GM12878 (cell line): ENCODE data around the gene SPTA1. TPM values are rescaled to one million over a fixed set of nuclear protein-coding genes. Genes with fewer than 3 reads are reported as not detected.

Experiments used
- ATAC-seq: fragments of 200-7000 bp; cut with Tn5 transposase; 3 replicates; pipeline ENCODE4 v1.9.1; 2020; ENCODE audit warnings: mild to moderate bottlenecking, moderate library complexity
- BruUV-seq: library from RNA; stranded (reverse); fragments of 400-500 nt; replicated peaks from 2 replicates; lab custom pipeline; 2021; lab: Mats Ljungman, UMichigan
- CTCF ChIA-PET: fragments of 300-600 bp; sonication (Branson Sonifier 250); formaldehyde crosslinking; extraction: SDS; loops from one replicate; lab custom pipeline; 2021; ENCODE audit warnings: inconsistent platforms; lab: Yijun Ruan, JAX
- POLR2A ChIA-PET: fragments of 350-600 bp; formaldehyde crosslinking; extraction: SDS; loops from one replicate; lab custom pipeline; 2021; ENCODE audit warnings: inconsistent platforms; lab: Charles Lee
- RAD21 ChIA-PET: fragments of 300-600 bp; sonication (Branson Sonifier 250); formaldehyde crosslinking; loops from one replicate; lab custom pipeline; 2023; ENCODE audit warnings: antibody characterized with exemption; ENCODE audit not compliant: unreplicated experiment; lab: Charles Lee
- SMC1A ChIA-PET: fragments of 300-600 bp; sonication (Branson Sonifier 250); formaldehyde crosslinking; loops from one replicate; lab custom pipeline; 2023; ENCODE audit not compliant: unreplicated experiment, uncharacterized antibody; lab: Charles Lee
- DNase-seq: peaks from one replicate; pipeline ENCODE4 v3.0.0-alpha.2; 2011; ENCODE audit warnings: low read depth, low spot score
- FAIRE-seq: peaks from 3 replicates; lab custom pipeline; 2011; peaks lifted over from hg19 to GRCh38; lab: Jason Lieb, UNC
- H2AFZ ChIP-seq: 2 replicates; pipeline ENCODE4 v1.6.0; 2011; ENCODE audit warnings: low read depth, low read length, control low read depth; ENCODE audit not compliant: control insufficient read depth
- H3K27ac ChIP-seq: 2 replicates; pipeline ENCODE4 v1.5.1; 2011; ENCODE audit warnings: control low read depth; ENCODE audit not compliant: control insufficient read depth, insufficient read depth
- H3K27me3 ChIP-seq, 2 experiments: replicated peaks in 1 of 2; 2 replicates each; pipeline versions ENCODE4 v1.6.0 to v1.6.1; 2011; ENCODE audit warnings: low read length in 1 of 2; ENCODE audit not compliant: control insufficient read depth in 2 of 2, insufficient read depth in 2 of 2
- H3K36me3 ChIP-seq, 2 experiments: 2 replicates each; pipeline ENCODE4 v1.5.1; 2011; ENCODE audit warnings: low read length in 1 of 2; ENCODE audit not compliant: control insufficient read depth in 2 of 2, insufficient read depth in 2 of 2
- H3K4me1 ChIP-seq: 2 replicates; pipeline ENCODE4 v1.6.1; 2011; ENCODE audit warnings: mild to moderate bottlenecking, low read length, moderate library complexity, mixed read lengths; ENCODE audit not compliant: control insufficient read depth, insufficient read depth
- H3K4me2 ChIP-seq: 2 replicates; pipeline ENCODE4 v1.6.0; 2011; ENCODE audit warnings: control low read depth; ENCODE audit not compliant: control insufficient read depth, insufficient read depth
- H3K4me3 ChIP-seq: fragments of 200-600 bp; sonication (generic); 2 replicates; pipeline ENCODE4 v1.5.1; 2016
- H3K79me2 ChIP-seq: 2 replicates; pipeline ENCODE4 v1.6.0; 2011; ENCODE audit warnings: low read length; ENCODE audit not compliant: control insufficient read depth, insufficient read depth
- H3K9ac ChIP-seq: 2 replicates; pipeline ENCODE4 v1.8.0; 2011; ENCODE audit warnings: low read length, control low read depth, mixed read lengths; ENCODE audit not compliant: control insufficient read depth, insufficient read depth
- H3K9me3 ChIP-seq: replicated peaks from 3 replicates; pipeline ENCODE4 v1.5.1; 2011; ENCODE audit warnings: mild to moderate bottlenecking, low read length; ENCODE audit not compliant: control insufficient read depth, insufficient read depth
- H4K20me1 ChIP-seq: 2 replicates; pipeline ENCODE4 v1.6.0; 2011; ENCODE audit not compliant: control insufficient read depth, insufficient read depth
- ESRRA ChIP-seq: IDR thresholded peaks from 2 replicates; pipeline ENCODE4 v1.6.1; 2012; ENCODE audit warnings: mild to moderate bottlenecking, low read length, improper control_type of control experiment
- GATAD2B ChIP-seq: fragments of 450-650 bp; conservative IDR thresholded peaks from 2 replicates; pipeline ENCODE4 v1.6.1; 2017; ENCODE audit warnings: low read depth, mild to moderate bottlenecking, moderate library complexity
- JUNB ChIP-seq: IDR thresholded peaks from 2 replicates; pipeline ENCODE4 v1.6.1; 2016; ENCODE audit warnings: antibody characterized with exemption, mild to moderate bottlenecking
- NR2F1 ChIP-seq: fragments of 450-650 bp; conservative IDR thresholded peaks from 2 replicates; pipeline ENCODE4 v1.6.1; 2017; ENCODE audit warnings: mild to moderate bottlenecking
- PML ChIP-seq: IDR thresholded peaks from 2 replicates; pipeline ENCODE4 v1.6.1; 2012; ENCODE audit warnings: low read length, inconsistent platforms
- RFX5 ChIP-seq: IDR thresholded peaks from 2 replicates; pipeline ENCODE4 v1.6.1; 2011; ENCODE audit warnings: low read depth, low read length, improper control_type of control experiment
- SIN3A ChIP-seq: IDR thresholded peaks from 2 replicates; pipeline ENCODE4 v1.6.1; 2012; ENCODE audit warnings: low read depth, low read length, improper control_type of control experiment
- SUPT20H ChIP-seq: IDR thresholded peaks from 2 replicates; pipeline ENCODE4 v1.6.1; 2011; ENCODE audit warnings: low read depth, mild to moderate bottlenecking, low read length, moderate library complexity, borderline replicate concordance; ENCODE audit not compliant: control insufficient read depth
- WRNIP1 ChIP-seq: IDR thresholded peaks from 2 replicates; pipeline ENCODE4 v1.6.1; 2011; ENCODE audit warnings: low read depth, low read length, improper control_type of control experiment, borderline replicate concordance
- ZNF207 ChIP-seq: fragments of 450-650 bp; IDR thresholded peaks from 2 replicates; pipeline ENCODE4 v1.6.1; 2014; ENCODE audit warnings: antibody characterized with exemption, mild to moderate bottlenecking, borderline replicate concordance
- ZNF217 ChIP-seq: fragments of 450-650 bp; IDR thresholded peaks from 2 replicates; pipeline ENCODE4 v1.6.1; 2017; ENCODE audit warnings: antibody characterized with exemption, mild to moderate bottlenecking
- ZZZ3 ChIP-seq: IDR thresholded peaks from 2 replicates; pipeline ENCODE4 v1.6.1; 2011; ENCODE audit warnings: low read depth; ENCODE audit not compliant: control insufficient read depth, insufficient read length
- WGBS: methylation state at CpG from one replicate; pipeline ENCODE4 v1.1.6; 2016; ENCODE audit warnings: low lambda C conversion rate; ENCODE audit not compliant: insufficient replicate concordance, insufficient coverage; ENCODE audit errors: missing lambda C conversion rate; 5-methylcytosine and 5-hydroxymethylcytosine counted together
- in situ Hi-C: fragments of 300-500 bp; cut with MboI; formaldehyde crosslinking; loops from 9 replicates; pipeline ENCODE4 v1.14.3; 2018; ENCODE audit warnings: mixed read lengths
- intact Hi-C: fragments of 100-400 bp; cut with micrococcal nuclease; formaldehyde crosslinking; loops from one replicate; pipeline ENCODE4 v1.14.2; 2022; ENCODE audit not compliant: unreplicated experiment
- polyA plus RNA-seq, 11 experiments: library from polyadenylated mRNA; depleted of rRNA in 4 of 11; unstranded in 6 of 11; stranded (reverse) in 5 of 11; fragments of >200 nt; fragmentation: Nextera tagmentation in 4 of 11; fragmentation: Illumina TruSeq in 1 of 11; extraction: Ambion mirVana in 4 of 11; extraction: Trizol in 1 of 11; gene quantifications; 1 replicate in 1 of 11; 2 replicates in 10 of 11; pipeline versions ENCODE4 v1.2.1 to v1.2.3, GENCODE V29; 2011 to 2016; ENCODE audit warnings: inconsistent platforms in 2 of 11, missing spikeins in 2 of 11, low read depth in 1 of 11
- total RNA-seq, 4 experiments: library from RNA; depleted of rRNA in 3 of 4; stranded (reverse); fragments of >200 nt in 3 of 4; fragmentation: Illumina TruSeq in 1 of 4; extraction: Trizol in 1 of 4; gene quantifications; 2 replicates each; pipeline versions ENCODE4 v1.2.1 to v1.2.3, GENCODE V29; 2013 to 2021
- TF ChIP-seq, protein P1 (sequence below): fragments of 450-650 bp; IDR thresholded peaks from 2 replicates; pipeline ENCODE4 v1.6.1; 2018; ENCODE audit warnings: mild to moderate bottlenecking, low read depth, moderate library complexity; ENCODE audit not compliant: partially characterized antibody
- TF ChIP-seq, protein P2 (sequence below): fragments of 150-350 bp; IDR thresholded peaks from 2 replicates; pipeline ENCODE4 v1.6.1; 2016; ENCODE audit warnings: low read depth, low read length
- TF ChIP-seq, protein P3 (sequence below): fragments of 450-650 bp; formaldehyde crosslinking; IDR thresholded peaks from 2 replicates; pipeline ENCODE4 v1.5.0; 2022; ENCODE audit warnings: mild to moderate bottlenecking, missing genetic modification characterization

Gene SPTA1
- total and polyA plus RNA-seq, 10 of the 15 experiments (the other 5 are each of a cell fraction or from before 2014, with no cell fraction given) = under 0.01 to 0.21 (median 0.12) TPM; not detected in 5

DNA sequence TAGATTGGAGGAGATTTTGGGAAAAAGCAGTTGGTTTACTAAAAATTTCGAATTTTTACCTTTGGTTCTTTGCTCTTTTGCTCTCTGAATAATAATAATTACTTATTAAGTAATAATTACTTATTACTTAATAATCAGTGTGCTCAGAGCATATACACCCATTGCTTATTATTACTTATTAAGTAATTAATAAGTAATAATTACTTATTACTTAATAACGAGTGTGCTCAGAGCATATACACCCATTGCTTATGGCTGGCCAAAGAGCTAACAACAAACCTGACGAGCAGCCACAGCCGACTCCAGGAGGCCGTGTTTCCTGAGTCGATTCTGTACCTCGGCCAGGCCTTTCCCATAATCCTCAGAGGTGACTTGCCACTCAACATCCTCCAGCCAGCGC, 20.5 kb downstream of the SPTA1 start:
- Histone ChIP-seq H4K20me1 (no peaks in the 10 kb centered on the region), H2AFZ (no peak overlapping the region), H3K27me3 (no peaks in the 10 kb centered on the region), H3K79me2 (no peaks in the 10 kb centered on the region), H3K4me2 (no peak overlapping the region), H3K27ac (no peak overlapping the region), H3K36me3 (no peaks in the 10 kb centered on the region), H3K4me1 (no peaks in the 10 kb centered on the region), H3K4me3 (no peak overlapping the region), H3K9me3 (no peaks in the 10 kb centered on the region), H3K9ac (no peak overlapping the region)
- intact Hi-C loops = no loop called here
- in situ Hi-C loops = no loop called here
- POLR2A ChIA-PET = no interaction called here
- 56% methylated on average over 8 of the region's 8 CpGs for WGBS
- DNase-seq = no peak
- no peak for FAIRE-seq
- no TSS peak for BruUV-seq
- CTCF ChIA-PET = no interaction called here
- RAD21 ChIA-PET = no interaction called here
- no peak for ATAC-seq
- SMC1A ChIA-PET = no interaction called here
- TF ChIP-seq, protein P1, sequence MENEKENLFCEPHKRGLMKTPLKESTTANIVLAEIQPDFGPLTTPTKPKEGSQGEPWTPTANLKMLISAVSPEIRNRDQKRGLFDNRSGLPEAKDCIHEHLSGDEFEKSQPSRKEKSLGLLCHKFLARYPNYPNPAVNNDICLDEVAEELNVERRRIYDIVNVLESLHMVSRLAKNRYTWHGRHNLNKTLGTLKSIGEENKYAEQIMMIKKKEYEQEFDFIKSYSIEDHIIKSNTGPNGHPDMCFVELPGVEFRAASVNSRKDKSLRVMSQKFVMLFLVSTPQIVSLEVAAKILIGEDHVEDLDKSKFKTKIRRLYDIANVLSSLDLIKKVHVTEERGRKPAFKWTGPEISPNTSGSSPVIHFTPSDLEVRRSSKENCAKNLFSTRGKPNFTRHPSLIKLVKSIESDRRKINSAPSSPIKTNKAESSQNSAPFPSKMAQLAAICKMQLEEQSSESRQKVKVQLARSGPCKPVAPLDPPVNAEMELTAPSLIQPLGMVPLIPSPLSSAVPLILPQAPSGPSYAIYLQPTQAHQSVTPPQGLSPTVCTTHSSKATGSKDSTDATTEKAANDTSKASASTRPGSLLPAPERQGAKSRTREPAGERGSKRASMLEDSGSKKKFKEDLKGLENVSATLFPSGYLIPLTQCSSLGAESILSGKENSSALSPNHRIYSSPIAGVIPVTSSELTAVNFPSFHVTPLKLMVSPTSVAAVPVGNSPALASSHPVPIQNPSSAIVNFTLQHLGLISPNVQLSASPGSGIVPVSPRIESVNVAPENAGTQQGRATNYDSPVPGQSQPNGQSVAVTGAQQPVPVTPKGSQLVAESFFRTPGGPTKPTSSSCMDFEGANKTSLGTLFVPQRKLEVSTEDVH = no peak
- TF ChIP-seq SUPT20H = no peak
- no peak for TF ChIP-seq WRNIP1
- TF ChIP-seq, protein P2, sequence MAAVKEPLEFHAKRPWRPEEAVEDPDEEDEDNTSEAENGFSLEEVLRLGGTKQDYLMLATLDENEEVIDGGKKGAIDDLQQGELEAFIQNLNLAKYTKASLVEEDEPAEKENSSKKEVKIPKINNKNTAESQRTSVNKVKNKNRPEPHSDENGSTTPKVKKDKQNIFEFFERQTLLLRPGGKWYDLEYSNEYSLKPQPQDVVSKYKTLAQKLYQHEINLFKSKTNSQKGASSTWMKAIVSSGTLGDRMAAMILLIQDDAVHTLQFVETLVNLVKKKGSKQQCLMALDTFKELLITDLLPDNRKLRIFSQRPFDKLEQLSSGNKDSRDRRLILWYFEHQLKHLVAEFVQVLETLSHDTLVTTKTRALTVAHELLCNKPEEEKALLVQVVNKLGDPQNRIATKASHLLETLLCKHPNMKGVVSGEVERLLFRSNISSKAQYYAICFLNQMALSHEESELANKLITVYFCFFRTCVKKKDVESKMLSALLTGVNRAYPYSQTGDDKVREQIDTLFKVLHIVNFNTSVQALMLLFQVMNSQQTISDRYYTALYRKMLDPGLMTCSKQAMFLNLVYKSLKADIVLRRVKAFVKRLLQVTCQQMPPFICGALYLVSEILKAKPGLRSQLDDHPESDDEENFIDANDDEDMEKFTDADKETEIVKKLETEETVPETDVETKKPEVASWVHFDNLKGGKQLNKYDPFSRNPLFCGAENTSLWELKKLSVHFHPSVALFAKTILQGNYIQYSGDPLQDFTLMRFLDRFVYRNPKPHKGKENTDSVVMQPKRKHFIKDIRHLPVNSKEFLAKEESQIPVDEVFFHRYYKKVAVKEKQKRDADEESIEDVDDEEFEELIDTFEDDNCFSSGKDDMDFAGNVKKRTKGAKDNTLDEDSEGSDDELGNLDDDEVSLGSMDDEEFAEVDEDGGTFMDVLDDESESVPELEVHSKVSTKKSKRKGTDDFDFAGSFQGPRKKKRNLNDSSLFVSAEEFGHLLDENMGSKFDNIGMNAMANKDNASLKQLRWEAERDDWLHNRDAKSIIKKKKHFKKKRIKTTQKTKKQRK = no peak
- no peak for TF ChIP-seq JUNB
- TF ChIP-seq ZZZ3 = no peak
- TF ChIP-seq RFX5 = no peak
- TF ChIP-seq SIN3A = no peak
- no peak for TF ChIP-seq GATAD2B
- TF ChIP-seq, protein P3, sequence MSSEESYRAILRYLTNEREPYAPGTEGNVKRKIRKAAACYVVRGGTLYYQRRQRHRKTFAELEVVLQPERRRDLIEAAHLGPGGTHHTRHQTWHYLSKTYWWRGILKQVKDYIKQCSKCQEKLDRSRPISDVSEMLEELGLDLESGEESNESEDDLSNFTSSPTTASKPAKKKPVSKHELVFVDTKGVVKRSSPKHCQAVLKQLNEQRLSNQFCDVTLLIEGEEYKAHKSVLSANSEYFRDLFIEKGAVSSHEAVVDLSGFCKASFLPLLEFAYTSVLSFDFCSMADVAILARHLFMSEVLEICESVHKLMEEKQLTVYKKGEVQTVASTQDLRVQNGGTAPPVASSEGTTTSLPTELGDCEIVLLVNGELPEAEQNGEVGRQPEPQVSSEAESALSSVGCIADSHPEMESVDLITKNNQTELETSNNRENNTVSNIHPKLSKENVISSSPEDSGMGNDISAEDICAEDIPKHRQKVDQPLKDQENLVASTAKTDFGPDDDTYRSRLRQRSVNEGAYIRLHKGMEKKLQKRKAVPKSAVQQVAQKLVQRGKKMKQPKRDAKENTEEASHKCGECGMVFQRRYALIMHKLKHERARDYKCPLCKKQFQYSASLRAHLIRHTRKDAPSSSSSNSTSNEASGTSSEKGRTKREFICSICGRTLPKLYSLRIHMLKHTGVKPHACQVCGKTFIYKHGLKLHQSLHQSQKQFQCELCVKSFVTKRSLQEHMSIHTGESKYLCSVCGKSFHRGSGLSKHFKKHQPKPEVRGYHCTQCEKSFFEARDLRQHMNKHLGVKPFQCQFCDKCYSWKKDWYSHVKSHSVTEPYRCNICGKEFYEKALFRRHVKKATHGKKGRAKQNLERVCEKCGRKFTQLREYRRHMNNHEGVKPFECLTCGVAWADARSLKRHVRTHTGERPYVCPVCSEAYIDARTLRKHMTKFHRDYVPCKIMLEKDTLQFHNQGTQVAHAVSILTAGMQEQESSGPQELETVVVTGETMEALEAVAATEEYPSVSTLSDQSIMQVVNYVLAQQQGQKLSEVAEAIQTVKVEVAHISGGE (CRISPR knock-in tag) = no peak
- no peak for TF ChIP-seq ZNF207
- no peak for TF ChIP-seq ZNF217
- TF ChIP-seq NR2F1 = no peak
- TF ChIP-seq PML = no peak
- TF ChIP-seq ESRRA = no peak
